ENCODE data around the gene OR4M1.
"Not testable (repeated sequence)": the region's sequence is repeated elsewhere in the genome, so short reads cannot be mapped to it uniquely, and the experiment has no call there.

The OR4M1 gene

DNA sequence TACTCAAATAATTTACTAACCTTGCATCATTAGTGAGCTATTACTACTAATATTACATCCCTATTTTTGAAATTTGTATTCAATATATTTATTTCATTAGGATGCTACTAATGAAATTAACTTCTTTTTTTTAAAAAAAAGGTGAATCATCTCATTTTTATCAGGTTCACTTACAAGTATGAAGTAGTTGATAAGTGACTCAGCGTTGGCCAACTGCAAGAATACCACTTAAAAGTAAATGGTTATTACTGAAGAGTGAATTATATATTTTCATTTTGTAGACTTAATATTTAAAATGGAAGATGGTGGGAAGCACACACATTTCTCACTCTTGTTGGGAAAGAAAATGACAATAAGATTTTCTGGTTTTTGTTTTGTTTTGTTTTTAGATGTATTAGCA lies 49.9 kb downstream of the OR4M1 start:
- no peak for DNase-seq (ENCODE audit: low read depth)

DNA sequence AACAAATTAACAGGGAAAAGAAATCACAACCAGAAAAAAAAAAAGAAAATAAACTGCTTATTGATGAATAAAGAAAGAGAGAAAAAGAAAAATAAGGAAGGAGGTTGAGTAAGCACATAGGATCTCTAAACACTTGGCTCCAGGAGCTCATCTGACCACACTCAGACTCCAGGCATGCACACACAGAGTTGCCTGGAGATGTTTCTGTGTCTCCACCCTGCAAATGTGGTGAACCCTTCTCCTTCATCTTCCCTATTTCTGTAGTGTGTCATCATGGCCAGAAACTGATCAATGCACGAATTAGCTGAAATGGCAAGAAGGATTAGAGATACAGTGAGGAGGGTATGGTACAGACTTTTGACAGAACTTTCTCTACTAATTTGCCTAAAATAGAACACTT lies 50.5 kb downstream of the OR4M1 start:
- peak; percentile 31 for DNase-seq (ENCODE audit: low read depth)

DNA sequence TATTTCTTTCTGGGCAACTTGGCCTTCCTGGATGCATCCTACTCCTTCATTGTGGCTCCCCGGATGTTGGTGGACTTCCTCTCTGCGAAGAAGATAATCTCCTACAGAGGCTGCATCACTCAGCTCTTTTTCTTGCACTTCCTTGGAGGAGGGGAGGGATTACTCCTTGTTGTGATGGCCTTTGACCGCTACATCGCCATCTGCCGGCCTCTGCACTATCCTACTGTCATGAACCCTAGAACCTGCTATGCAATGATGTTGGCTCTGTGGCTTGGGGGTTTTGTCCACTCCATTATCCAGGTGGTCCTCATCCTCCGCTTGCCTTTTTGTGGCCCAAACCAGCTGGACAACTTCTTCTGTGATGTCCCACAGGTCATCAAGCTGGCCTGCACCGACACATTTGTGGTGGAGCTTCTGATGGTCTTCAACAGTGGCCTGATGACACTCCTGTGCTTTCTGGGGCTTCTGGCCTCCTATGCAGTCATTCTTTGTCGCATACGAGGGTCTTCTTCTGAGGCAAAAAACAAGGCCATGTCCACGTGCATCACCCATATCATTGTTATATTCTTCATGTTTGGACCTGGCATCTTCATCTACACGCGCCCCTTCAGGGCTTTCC lies 54.4 kb downstream of the OR4M1 start:
- not testable (repeated sequence) for DNase-seq (ENCODE audit: low read depth)

DNA sequence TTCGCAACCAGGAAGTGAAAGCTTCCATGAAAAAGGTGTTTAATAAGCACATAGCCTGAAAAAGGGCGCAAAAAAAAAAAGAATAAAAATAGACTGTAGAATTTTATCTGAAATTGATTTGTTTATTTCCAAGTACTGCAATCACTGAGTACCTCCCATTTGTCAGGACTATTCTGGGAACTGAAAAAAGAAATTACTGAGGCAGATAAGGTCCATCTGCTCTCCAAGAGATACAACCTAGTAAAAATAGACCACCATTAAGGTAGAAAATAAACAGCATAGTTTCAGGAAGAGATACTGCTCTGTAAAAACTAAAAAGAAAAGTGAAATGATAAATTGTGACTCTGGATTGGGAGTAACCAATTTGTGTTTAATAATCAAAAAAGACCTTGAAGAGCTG lies 55.0 kb downstream of the OR4M1 start:
- DNase-seq (ENCODE audit: low read depth) = no peak

All from stromal cell of bone marrow (primary cell).